Kidney (tissue), 14 donors: ENCODE data around the gene MRTFB. TPM values are rescaled to one million over a fixed set of nuclear protein-coding genes. Genes with fewer than 3 reads are reported as not detected.
A peak's percentile ranks its signal among the peaks of the same experiment; 100 is the strongest.

Source experiments
- DNase-seq, 5 donors: peaks; one replicate each; pipeline ENCODE4 v3.0.0-alpha.2; 2013 to 2020
- FAIRE-seq: peaks from 2 replicates; lab custom pipeline; 2012; peaks lifted over from hg19 to GRCh38; lab: Jason Lieb, UNC
- H3K27ac ChIP-seq, 2 donors: one replicate each; pipeline ENCODE4 v1.7.0; 2013; ENCODE audit warnings: low read depth in 2 of 2, low read length in 2 of 2, inconsistent platforms in 1 of 2
- H3K27me3 ChIP-seq: one replicate; pipeline ENCODE4 v1.7.1; 2013; ENCODE audit warnings: low read length, inconsistent platforms; ENCODE audit not compliant: control insufficient read depth, insufficient read depth
- H3K36me3 ChIP-seq, 3 donors: one replicate each; pipeline versions ENCODE4 v1.7.0 to v1.7.1; 2013; ENCODE audit warnings: low read length in 3 of 3, control low read depth in 1 of 3, inconsistent platforms in 1 of 3; ENCODE audit not compliant: insufficient read depth in 3 of 3, control insufficient read depth in 2 of 3
- H3K4me1 ChIP-seq, 3 donors: one replicate each; pipeline versions ENCODE4 v1.7.0 to v1.7.1; 2013; ENCODE audit warnings: low read length in 3 of 3, inconsistent platforms in 1 of 3, low read depth in 1 of 3; ENCODE audit not compliant: control insufficient read depth in 2 of 3, insufficient read depth in 2 of 3
- H3K4me3 ChIP-seq, 3 donors: one replicate each; pipeline versions ENCODE4 v1.7.0 to v1.8.1; 2013; ENCODE audit warnings: low read length in 3 of 3, control low read depth in 1 of 3, inconsistent platforms in 1 of 3
- H3K9ac ChIP-seq, 3 donors: one replicate each; pipeline versions ENCODE4 v1.7.0 to v1.7.1; 2013; ENCODE audit warnings: low read length in 3 of 3, control low read depth in 1 of 3, inconsistent platforms in 1 of 3
- H3K9me3 ChIP-seq, 3 donors: one replicate each; pipeline versions ENCODE4 v1.7.0 to v1.7.1; 2013; ENCODE audit warnings: low read length in 3 of 3, control low read depth in 1 of 3, inconsistent platforms in 1 of 3; ENCODE audit not compliant: control insufficient read depth in 2 of 3, insufficient read depth in 1 of 3
- CTCF ChIP-seq: IDR thresholded peaks from 3 replicates; pipeline ENCODE4 v1.5.1; 2012; ENCODE audit warnings: mild to moderate bottlenecking, moderate library complexity, borderline replicate concordance; ENCODE audit not compliant: insufficient read depth; ENCODE audit errors: extremely low read depth
- intact Hi-C: fragments of 100-400 bp; cut with DNase I; formaldehyde crosslinking; loops from one replicate; pipeline ENCODE4 v1.11.1; 2022
- polyA plus RNA-seq: library from polyadenylated mRNA; stranded (reverse); fragments of 350-450 nt; fragmentation: Illumina TruSeq; extraction: RNeasy Lipid Tissue Mini Kit (QIAGEN cat#74804); gene quantifications from one replicate; pipeline ENCODE4 v1.2.3, GENCODE V29; 2014; ENCODE audit warnings: low read depth, low replicate concordance; ENCODE audit not compliant: insufficient read depth
- total RNA-seq: library from RNA; stranded (reverse); fragmentation: NEBNext Ultra II Directional; extraction: Animal tissue kit (Norgen Biotek cat#: 25700); gene quantifications from one replicate; pipeline ENCODE4 v1.2.1, GENCODE V29; 2021
- donor health status: control.
- donor health status: control.
- donor health status: control.
- donor health status: control.
- donor health status: control.
- donor health status: DM: yes; HTN: yes; CAD: no.
- donor health status: Normal renal cell carcinoma (clear cell type).

Gene MRTFB
- total and polyA plus RNA-seq, 2 donors from 2014 or later, result 5.1 to 51.0 TPM

- H3K36me3 ChIP-seq, result no peaks in the 10 kb centered on the region
- H3K4me1 ChIP-seq, result peaks cover 0 to 10% (median 2%) of the 10 kb centered on the region in 3 donors
- intact Hi-C loops, result no loop called here
- TF ChIP-seq CTCF, result no peak
- no peaks in the 10 kb centered on the region for H3K9me3 ChIP-seq
- DNase-seq (no peak), FAIRE-seq (no peak)
- H3K9ac ChIP-seq, result peak overlapping the region in 1 of 3 donors; percentile 37
- H3K27ac ChIP-seq, result peak overlapping the region in 1 of 2 donors; percentile 59
- H3K27me3 ChIP-seq, result no peaks in the 10 kb centered on the region
- H3K4me3 ChIP-seq, result peak overlapping the region in 1 of 3 donors; percentile 6
Measured at GRCh38 chr16:14132696-14133048, 61.6 kb downstream of the MRTFB start.

- no peaks in the 10 kb centered on the region for H3K27me3 ChIP-seq
- H3K27ac ChIP-seq, result no peak overlapping the region
- no peak for TF ChIP-seq CTCF
- intact Hi-C loops, result no loop called here
- FAIRE-seq (no peak), DNase-seq (no peak)
- H3K36me3 ChIP-seq, result no peaks in the 10 kb centered on the region
- H3K9ac ChIP-seq, result no peak overlapping the region
- H3K4me1 ChIP-seq, result peaks cover 0 to 10% (median 2%) of the 10 kb centered on the region in 3 donors
- no peaks in the 10 kb centered on the region for H3K9me3 ChIP-seq
- no peak overlapping the region for H3K4me3 ChIP-seq
Measured at GRCh38 chr16:14133907-14134306, 62.8 kb downstream of the MRTFB start.

GRCh38 chr16:14135704-14136103 is 64.6 kb downstream of the MRTFB start:
- DNase-seq (no peak), FAIRE-seq (no peak)
- Histone ChIP-seq H3K27ac (no peak overlapping the region), H3K9me3 (peaks cover 0 to 3% (median 0%) of the 10 kb centered on the region in 3 donors), H3K4me1 (peaks cover 0 to 10% (median 2%) of the 10 kb centered on the region in 3 donors), H3K36me3 (peaks cover 0 to 1% (median 0%) of the 10 kb centered on the region in 3 donors), H3K9ac (no peak overlapping the region), H3K4me3 (no peak overlapping the region), H3K27me3 (no peaks in the 10 kb centered on the region)
- no peak for TF ChIP-seq CTCF
- intact Hi-C loops, result no loop called here

- DNase-seq (no peak), FAIRE-seq (no peak)
- no peak overlapping the region for H3K4me3 ChIP-seq
- H3K4me1 ChIP-seq, result peaks cover 0 to 2% (median 0%) of the 10 kb centered on the region in 3 donors
- no peak for TF ChIP-seq CTCF
- H3K36me3 ChIP-seq, result peaks cover 0 to 4% (median 0%) of the 10 kb centered on the region in 3 donors
- intact Hi-C loops, result no loop called here
- H3K27me3 ChIP-seq, result no peaks in the 10 kb centered on the region
- H3K9ac ChIP-seq, result no peak overlapping the region
- H3K27ac ChIP-seq, result no peak overlapping the region
- peaks cover 0 to 3% (median 0%) of the 10 kb centered on the region in 3 donors for H3K9me3 ChIP-seq
Measured at GRCh38 chr16:14139872-14140271, 68.8 kb downstream of the MRTFB start.
